ENCODE measurements around the gene MTRFR.
A peak's percentile ranks its signal among the peaks of the same experiment; 100 is the strongest.

Gene MTRFR

GRCh38 chr12:123265851-123266678 lies 32.8 kb downstream of the MTRFR start:
- H3K4me1 ChIP-seq, result peaks cover 22 to 53% (median 32%) of the 10 kb centered on the region in 10 experiments
- no peak overlapping the region for H3K4me3 ChIP-seq
- peaks cover 49 to 68% (median 61%) of the 10 kb centered on the region in 11 experiments for H3K36me3 ChIP-seq
- H3K4me2 ChIP-seq, result peak overlapping the region in 2 of 11 experiments; percentile 2 to 98; a peak in 3 of 22 replicates
- TF ChIP-seq Cebpa-rat (IDR thresholded peaks at IDR 0.05), result no peak
- H3K9ac ChIP-seq, result peak overlapping the region in 7 of 11 experiments; percentile 8 to 98 (median 33); a peak in 7 of 22 replicates
- peak overlapping the region in 7 of 11 experiments; percentile 3 to 98 (median 94); a peak in 10 of 22 replicates for H3K27ac ChIP-seq
- H3K9me3 ChIP-seq (replicated peaks in 1 of 11), result no peaks in the 10 kb centered on the region
- H3K27me3 ChIP-seq, result no peaks in the 10 kb centered on the region
- peaks cover 0 to 67% (median 25%) of the 10 kb centered on the region in 11 experiments; a peak in 16 of 22 replicates for H4K20me1 ChIP-seq

DNA sequence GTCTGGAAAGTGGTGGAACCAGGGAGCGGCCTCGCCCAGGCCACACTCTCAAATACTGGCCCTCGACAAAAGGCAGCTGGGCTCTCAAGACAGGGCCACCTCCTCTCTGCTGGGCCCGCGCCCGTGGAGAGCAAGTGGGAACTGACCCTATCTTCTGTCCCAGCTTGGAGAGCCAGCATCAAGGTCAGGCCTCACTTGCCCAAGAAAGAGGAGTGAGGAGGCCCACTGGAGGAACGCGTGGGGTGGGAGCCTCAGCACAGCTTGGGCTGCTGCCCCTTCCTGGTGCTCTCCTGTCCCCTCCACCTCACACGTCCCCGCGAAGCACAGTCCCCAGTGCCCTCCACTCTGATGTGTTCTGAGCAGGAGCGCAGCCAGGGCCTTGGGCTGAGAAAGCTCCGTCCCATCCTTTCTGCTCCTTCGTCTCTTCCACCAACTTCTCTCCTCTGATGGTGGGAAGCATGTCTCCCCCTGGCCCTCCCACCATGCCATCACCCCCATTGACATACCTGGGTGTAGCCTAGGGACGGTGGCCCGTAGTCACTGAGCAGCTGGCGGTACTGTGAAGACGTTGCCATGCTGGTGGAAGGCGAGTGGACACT lies 33.5 kb downstream of the MTRFR start:
- H3K27me3 ChIP-seq, result no peaks in the 10 kb centered on the region
- peak overlapping the region in 7 of 11 experiments; percentile 33 to 98 (median 96); a peak in 6 of 22 replicates for H3K9ac ChIP-seq
- H3K4me2 ChIP-seq, result peak overlapping the region in 7 of 11 experiments; percentile 96 to 100 (median 98); a peak in 8 of 22 replicates
- H3K9me3 ChIP-seq (replicated peaks in 1 of 11), result no peaks in the 10 kb centered on the region
- peaks cover 22 to 53% (median 32%) of the 10 kb centered on the region in 10 experiments for H3K4me1 ChIP-seq
- H3K4me3 ChIP-seq, result no peak overlapping the region
- peaks cover 0 to 64% (median 23%) of the 10 kb centered on the region in 11 experiments; a peak in 16 of 22 replicates for H4K20me1 ChIP-seq
- peaks cover 43 to 61% (median 54%) of the 10 kb centered on the region in 11 experiments for H3K36me3 ChIP-seq
- H3K27ac ChIP-seq, result peak overlapping the region in 7 of 11 experiments; percentile 92 to 98 (median 95); a peak in 13 of 22 replicates
- TF ChIP-seq Cebpa-rat (IDR thresholded peaks at IDR 0.05), result no peak

GRCh38 chr12:123267335-123267920 lies 34.2 kb downstream of the MTRFR start:
- Histone ChIP-seq H3K27ac (peak overlapping the region in 10 of 11 experiments; percentile 33 to 98 (median 94); a peak in 21 of 22 replicates), H3K9me3 (replicated peaks in 1 of 11) (no peaks in the 10 kb centered on the region), H3K9ac (peak overlapping the region; percentile 40 to 100 (median 96); a peak in 21 of 22 replicates), H3K36me3 (peaks cover 37 to 54% (median 47%) of the 10 kb centered on the region in 11 experiments), H3K4me2 (peak overlapping the region; percentile 95 to 100 (median 99)), H3K27me3 (no peaks in the 10 kb centered on the region), H4K20me1 (peaks cover 0 to 57% (median 17%) of the 10 kb centered on the region in 11 experiments; a peak in 14 of 22 replicates), H3K4me1 (peaks cover 27 to 56% (median 37%) of the 10 kb centered on the region in 10 experiments), H3K4me3 (peak overlapping the region in 6 of 10 experiments; percentile 89 to 100 (median 98); a peak in 10 of 20 replicates)
- no peak for TF ChIP-seq Cebpa-rat (IDR thresholded peaks at IDR 0.05)

- Histone ChIP-seq H4K20me1 (peaks cover 0 to 52% (median 15%) of the 10 kb centered on the region in 11 experiments; a peak in 12 of 22 replicates), H3K4me3 (peak overlapping the region; percentile 89 to 100 (median 98)), H3K9me3 (replicated peaks in 1 of 11) (no peaks in the 10 kb centered on the region), H3K36me3 (peaks cover 33 to 46% (median 41%) of the 10 kb centered on the region in 11 experiments), H3K27ac (peak overlapping the region; percentile 25 to 98 (median 94); a peak in 21 of 22 replicates), H3K4me1 (peaks cover 34 to 57% (median 44%) of the 10 kb centered on the region in 10 experiments), H3K9ac (peak overlapping the region; percentile 40 to 100 (median 96); a peak in 21 of 22 replicates), H3K4me2 (peak overlapping the region; percentile 95 to 100 (median 99)), H3K27me3 (no peaks in the 10 kb centered on the region)
- TF ChIP-seq Cebpa-rat (IDR thresholded peaks at IDR 0.05), result no peak
These were observed 35.0 kb downstream of the MTRFR start for GRCh38 chr12:123267991-123268843.

DNA sequence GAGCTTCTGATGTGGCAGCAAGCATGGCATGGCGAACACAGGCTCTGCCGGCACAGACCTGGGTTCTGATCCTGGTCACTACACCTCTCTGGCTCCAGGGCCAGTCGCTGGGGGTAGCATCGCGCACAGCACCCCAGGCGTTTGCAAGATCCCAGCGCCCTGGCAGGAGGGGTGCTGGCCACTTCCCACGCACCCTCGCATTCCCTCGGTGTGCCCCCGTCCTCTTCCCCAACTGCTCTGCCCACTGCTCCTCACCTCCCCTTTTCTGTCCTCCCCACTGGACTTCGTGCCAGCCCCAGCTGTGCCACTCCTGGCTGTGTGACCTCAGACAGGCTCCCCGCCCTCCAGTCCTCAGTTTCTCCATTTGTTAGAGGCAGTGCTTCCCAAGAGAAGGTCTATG lies 35.6 kb downstream of the MTRFR start:
- H3K27ac ChIP-seq, result peak overlapping the region; percentile 37 to 98 (median 94); a peak in 21 of 22 replicates
- H3K9me3 ChIP-seq (replicated peaks in 1 of 11), result no peaks in the 10 kb centered on the region
- H3K27me3 ChIP-seq, result no peaks in the 10 kb centered on the region
- peak overlapping the region; percentile 92 to 100 (median 96); a peak in 21 of 22 replicates for H3K9ac ChIP-seq
- H3K36me3 ChIP-seq, result peaks cover 26 to 40% (median 35%) of the 10 kb centered on the region in 11 experiments; a peak in 21 of 22 replicates
- H4K20me1 ChIP-seq, result peaks cover 0 to 52% (median 15%) of the 10 kb centered on the region in 11 experiments; a peak in 12 of 22 replicates
- peak overlapping the region; percentile 89 to 100 (median 98) for H3K4me3 ChIP-seq
- peaks cover 34 to 52% (median 46%) of the 10 kb centered on the region in 10 experiments for H3K4me1 ChIP-seq
- TF ChIP-seq Cebpa-rat (IDR thresholded peaks at IDR 0.05), result no peak
- peak overlapping the region; percentile 95 to 100 (median 99) for H3K4me2 ChIP-seq

DNA sequence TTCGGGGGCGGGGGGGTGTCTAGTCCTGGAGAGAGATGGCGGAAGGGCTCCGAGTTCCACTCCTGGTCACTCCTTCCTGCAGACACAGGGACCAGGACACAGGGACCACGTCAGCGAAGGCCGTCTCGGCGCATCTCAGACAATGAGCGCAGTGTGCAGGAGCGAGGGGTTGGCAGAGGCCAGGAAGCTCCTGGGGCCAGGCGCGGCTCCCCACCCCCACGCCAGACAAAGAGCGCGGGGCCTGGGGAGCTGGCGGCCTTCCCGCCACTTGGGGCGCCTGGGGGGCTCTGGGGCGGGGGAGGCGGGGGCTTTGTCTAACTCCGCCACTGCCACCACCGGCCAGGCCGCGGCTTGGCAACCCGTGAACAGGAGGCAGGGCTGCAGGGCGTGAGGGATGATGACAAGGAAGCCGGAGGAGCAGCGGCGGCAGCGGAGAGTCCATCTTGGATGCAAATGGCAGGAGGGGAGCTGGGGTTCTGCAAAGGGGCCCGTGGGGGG lies 36.2 kb downstream of the MTRFR start:
- Histone ChIP-seq H3K27me3 (no peaks in the 10 kb centered on the region), H3K9ac (peak overlapping the region; percentile 92 to 100 (median 96)), H3K4me3 (peak overlapping the region; percentile 89 to 100 (median 98)), H3K4me2 (peak overlapping the region; percentile 95 to 100 (median 99)), H3K9me3 (replicated peaks in 1 of 11) (no peaks in the 10 kb centered on the region), H4K20me1 (peaks cover 0 to 48% (median 15%) of the 10 kb centered on the region in 11 experiments; a peak in 11 of 22 replicates), H3K4me1 (peaks cover 34 to 52% (median 46%) of the 10 kb centered on the region in 10 experiments), H3K27ac (peak overlapping the region; percentile 89 to 98 (median 94)), H3K36me3 (peaks cover 21 to 34% (median 29%) of the 10 kb centered on the region in 11 experiments; a peak in 21 of 22 replicates)
- TF ChIP-seq Cebpa-rat (IDR thresholded peaks at IDR 0.05), result no peak

DNA sequence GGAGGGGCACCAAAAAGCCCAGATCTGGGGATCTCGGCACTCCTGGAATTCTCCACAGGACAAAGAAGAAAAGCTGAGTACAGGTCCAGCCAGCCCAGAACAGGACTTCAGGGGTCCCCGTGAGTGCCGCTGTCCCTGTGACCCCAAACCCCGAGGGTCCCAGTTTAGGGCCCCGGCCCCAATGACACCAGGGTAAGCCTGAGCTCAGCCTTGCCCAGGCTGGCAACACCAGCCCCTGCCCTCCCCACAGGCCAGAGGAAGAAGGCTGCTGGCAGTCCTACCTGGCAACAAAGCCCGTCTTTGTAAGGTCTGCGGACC lies 36.6 kb downstream of the MTRFR start:
- peaks cover 0 to 44% (median 13%) of the 10 kb centered on the region in 11 experiments; a peak in 11 of 22 replicates for H4K20me1 ChIP-seq
- no peaks in the 10 kb centered on the region for H3K9me3 ChIP-seq (replicated peaks in 1 of 11)
- no peak for TF ChIP-seq Cebpa-rat (IDR thresholded peaks at IDR 0.05)
- no peaks in the 10 kb centered on the region for H3K27me3 ChIP-seq
- peak overlapping the region; percentile 89 to 100 (median 98) for H3K4me3 ChIP-seq
- peak overlapping the region; percentile 95 to 100 (median 99) for H3K4me2 ChIP-seq
- peak overlapping the region; percentile 89 to 98 (median 94) for H3K27ac ChIP-seq
- peaks cover 34 to 52% (median 46%) of the 10 kb centered on the region in 10 experiments for H3K4me1 ChIP-seq
- peak overlapping the region; percentile 92 to 100 (median 96) for H3K9ac ChIP-seq
- peaks cover 17 to 30% (median 25%) of the 10 kb centered on the region in 11 experiments; a peak in 21 of 22 replicates for H3K36me3 ChIP-seq
